GM19372 (cell line): Measurements from ENCODE around the gene CFAP20DC.
"Not testable (repeated sequence)": the region's sequence is repeated elsewhere in the genome, so short reads cannot be mapped to it uniquely, and the experiment has no call there.

Experiments used
- ATAC-seq: cut with Tn5 transposase; IDR thresholded peaks from one replicate; pipeline ENCODE4 v1.9.1; 2021; ENCODE audit warnings: mild to moderate bottlenecking, low read depth, moderate library complexity; ENCODE audit not compliant: unreplicated experiment

The CFAP20DC gene

GRCh38 chr3:58880182-58880581, 169.6 kb downstream of the CFAP20DC start:
- no peak for ATAC-seq

- ATAC-seq = peak; percentile 59
Measured at GRCh38 chr3:58874795-58875194, 175.0 kb downstream of the CFAP20DC start.

GRCh38 chr3:58874248-58874741, 175.5 kb downstream of the CFAP20DC start:
- ATAC-seq = peak; percentile 67

- ATAC-seq = no peak
Measured at GRCh38 chr3:58868097-58868779, 181.6 kb downstream of the CFAP20DC start.

- ATAC-seq = no peak
Measured at GRCh38 chr3:58867621-58868020, 182.2 kb downstream of the CFAP20DC start.

GRCh38 chr3:58866079-58866478, 183.7 kb downstream of the CFAP20DC start:
- ATAC-seq = no peak

GRCh38 chr3:58864480-58864879, 185.3 kb downstream of the CFAP20DC start:
- ATAC-seq = no peak

- no peak for ATAC-seq
Measured at GRCh38 chr3:58863206-58863605, 186.6 kb downstream of the CFAP20DC start.

GRCh38 chr3:58861551-58861950, 188.3 kb downstream of the CFAP20DC start:
- ATAC-seq = no peak

GRCh38 chr3:58858126-58858525, 191.7 kb downstream of the CFAP20DC start:
- no peak for ATAC-seq

- ATAC-seq = no peak
Measured at GRCh38 chr3:58857402-58857801, 192.4 kb downstream of the CFAP20DC start.

GRCh38 chr3:58848826-58849225, 201.0 kb downstream of the CFAP20DC start:
- ATAC-seq = no peak

GRCh38 chr3:58842050-58842747, 207.6 kb downstream of the CFAP20DC start:
- ATAC-seq = not testable (repeated sequence)

- no peak for ATAC-seq
Measured at GRCh38 chr3:58840949-58841348, 208.9 kb downstream of the CFAP20DC start.

- ATAC-seq = no peak
Measured at GRCh38 chr3:58839964-58840363, 209.9 kb downstream of the CFAP20DC start.

- ATAC-seq = no peak
Measured at GRCh38 chr3:58839187-58839586, 210.6 kb downstream of the CFAP20DC start.

GRCh38 chr3:58837856-58838255, 212.0 kb downstream of the CFAP20DC start:
- ATAC-seq = no peak

- no peak for ATAC-seq
Measured at GRCh38 chr3:58837141-58837843, 212.5 kb downstream of the CFAP20DC start.

GRCh38 chr3:58835086-58835485, 214.7 kb downstream of the CFAP20DC start:
- ATAC-seq = no peak

GRCh38 chr3:58833491-58833890, 216.3 kb downstream of the CFAP20DC start:
- no peak for ATAC-seq

- no peak for ATAC-seq
Measured at GRCh38 chr3:58829321-58830000, 220.4 kb downstream of the CFAP20DC start.
